Activated CD4-positive, CD25-positive, alpha-beta regulatory T cell (primary cell): Measurements from ENCODE around the gene NEURL1B.
A peak's percentile ranks its signal among the peaks of the same experiment; 100 is the strongest.
"Not testable (repeated sequence)": the region's sequence is repeated elsewhere in the genome, so short reads cannot be mapped to it uniquely, and the experiment has no call there.

Source experiments
- DNase-seq, 4 experiments: peaks; one replicate each; lab custom pipeline; 2025; lab: John Stamatoyannopoulos, UW

Gene NEURL1B

DNA sequence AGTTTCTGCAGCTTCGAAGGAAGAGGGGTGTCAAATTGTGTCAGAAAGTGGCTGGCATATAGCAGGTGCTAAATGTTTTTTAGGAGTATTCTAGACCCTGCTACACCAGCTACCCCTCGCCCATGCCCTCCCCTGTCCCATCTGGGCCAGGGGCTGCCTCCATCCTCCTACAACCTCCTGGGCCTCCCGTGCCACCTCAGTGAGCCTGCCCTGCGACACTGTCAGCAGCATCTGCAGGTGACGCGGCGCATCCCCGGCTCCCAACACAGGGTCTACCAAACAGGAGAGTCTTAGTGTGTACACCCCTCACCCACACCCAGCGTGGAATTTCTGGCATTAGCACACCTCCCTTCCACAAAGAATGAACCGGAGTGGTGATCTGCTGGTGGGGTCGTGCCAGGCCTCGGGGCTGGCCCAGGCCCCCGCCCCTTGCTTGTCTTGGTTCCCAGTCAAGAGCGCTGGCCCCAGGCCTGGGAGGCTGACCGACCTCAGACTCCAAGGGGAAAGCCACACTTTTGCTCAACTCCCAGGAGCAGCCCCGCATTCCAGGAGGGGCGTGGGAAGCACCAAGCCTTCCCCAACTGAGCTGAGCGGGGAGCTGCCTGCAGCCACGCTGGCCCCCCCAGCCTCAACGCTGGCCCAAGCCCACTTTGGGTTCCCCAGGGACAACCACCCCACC, 55.2 kb downstream of the NEURL1B start:
- DNase-seq: no peak

DNA sequence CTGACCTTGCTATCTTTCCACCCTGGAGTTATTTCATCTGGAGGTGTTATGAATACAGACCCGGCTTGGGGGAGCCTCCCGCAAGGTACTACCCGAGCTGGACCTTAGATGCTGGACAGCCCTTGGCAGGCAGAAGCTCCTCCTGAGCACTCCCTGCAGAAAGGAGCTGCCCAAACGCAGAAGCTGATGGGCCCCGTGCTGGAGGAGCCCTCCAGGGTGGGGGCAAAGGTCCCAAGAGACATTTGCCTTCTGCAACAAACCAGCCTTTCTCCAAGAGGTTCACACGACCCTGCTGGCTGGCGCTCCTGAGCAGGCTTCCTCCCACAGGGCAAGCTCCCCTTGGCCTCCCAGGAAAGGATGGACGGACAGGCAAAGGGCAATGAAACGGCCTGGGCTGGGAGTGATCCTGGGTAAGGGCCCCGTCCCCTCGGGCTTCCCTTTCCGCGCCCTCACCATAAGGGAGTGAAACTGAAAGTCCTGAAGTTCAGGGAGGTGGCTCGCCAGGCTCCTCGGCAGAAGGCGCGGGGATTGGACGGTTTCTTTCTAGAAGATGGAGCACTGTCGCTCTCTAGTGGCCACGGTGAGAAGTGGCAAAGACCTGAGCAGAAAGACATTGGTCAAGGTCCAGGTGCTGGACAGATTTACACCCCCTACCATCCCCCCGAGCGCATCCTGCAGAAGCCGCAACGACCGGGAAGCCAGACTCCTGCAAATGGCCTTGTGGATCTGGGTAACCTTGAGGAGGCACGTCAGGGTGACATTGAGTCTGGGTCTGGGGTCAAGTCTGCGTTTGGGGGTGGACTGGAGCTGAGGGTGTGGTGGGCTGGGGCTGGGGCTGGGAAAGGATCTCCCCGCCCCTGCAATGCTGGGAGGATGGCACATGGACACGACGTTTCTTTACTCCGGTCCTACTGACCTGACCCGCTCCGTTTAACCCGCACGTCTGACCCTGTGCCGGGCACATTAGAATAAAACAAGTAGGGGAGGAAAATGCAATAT, 56.4 kb downstream of the NEURL1B start:
- DNase-seq: peak; percentile 63 to 71 (median 68)

DNA sequence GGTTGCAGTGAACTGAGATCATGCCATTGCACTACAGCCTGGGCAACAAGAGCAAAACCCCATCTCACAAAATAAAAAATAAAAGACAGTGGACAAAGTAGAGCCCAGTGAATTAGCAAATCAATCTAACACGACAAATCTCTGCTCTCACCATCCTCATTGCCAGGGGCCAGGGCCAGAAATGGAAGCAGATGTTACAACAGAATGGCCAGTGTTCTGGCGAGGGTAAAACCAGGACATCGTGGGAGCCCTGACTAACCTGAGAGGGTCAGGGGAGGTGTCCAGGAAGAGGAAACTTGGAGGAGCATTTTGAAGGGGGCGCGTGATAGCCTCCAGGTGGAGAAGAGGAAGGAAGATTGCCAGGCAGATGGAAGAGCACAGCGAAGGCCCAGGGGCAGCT, 58.4 kb downstream of the NEURL1B start:
- DNase-seq: no peak

DNA sequence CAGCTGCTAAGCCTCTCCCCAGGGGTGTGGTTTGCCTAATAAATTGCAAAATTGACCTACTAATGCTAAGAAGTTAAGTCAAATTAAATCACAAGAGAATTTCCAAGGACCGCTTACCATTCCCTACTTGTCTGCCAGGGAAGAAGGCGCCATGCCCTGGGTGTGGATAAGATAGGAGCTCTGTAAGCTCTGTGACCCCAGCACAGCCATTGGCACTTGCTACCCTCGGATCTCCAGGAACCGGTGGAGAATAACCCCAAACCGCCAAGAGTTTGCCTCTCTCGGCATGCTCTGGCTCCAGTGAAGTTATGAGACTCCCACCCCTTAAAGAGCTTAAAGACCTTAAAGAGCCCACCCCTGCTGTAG, 58.9 kb downstream of the NEURL1B start:
- DNase-seq: no peak

DNA sequence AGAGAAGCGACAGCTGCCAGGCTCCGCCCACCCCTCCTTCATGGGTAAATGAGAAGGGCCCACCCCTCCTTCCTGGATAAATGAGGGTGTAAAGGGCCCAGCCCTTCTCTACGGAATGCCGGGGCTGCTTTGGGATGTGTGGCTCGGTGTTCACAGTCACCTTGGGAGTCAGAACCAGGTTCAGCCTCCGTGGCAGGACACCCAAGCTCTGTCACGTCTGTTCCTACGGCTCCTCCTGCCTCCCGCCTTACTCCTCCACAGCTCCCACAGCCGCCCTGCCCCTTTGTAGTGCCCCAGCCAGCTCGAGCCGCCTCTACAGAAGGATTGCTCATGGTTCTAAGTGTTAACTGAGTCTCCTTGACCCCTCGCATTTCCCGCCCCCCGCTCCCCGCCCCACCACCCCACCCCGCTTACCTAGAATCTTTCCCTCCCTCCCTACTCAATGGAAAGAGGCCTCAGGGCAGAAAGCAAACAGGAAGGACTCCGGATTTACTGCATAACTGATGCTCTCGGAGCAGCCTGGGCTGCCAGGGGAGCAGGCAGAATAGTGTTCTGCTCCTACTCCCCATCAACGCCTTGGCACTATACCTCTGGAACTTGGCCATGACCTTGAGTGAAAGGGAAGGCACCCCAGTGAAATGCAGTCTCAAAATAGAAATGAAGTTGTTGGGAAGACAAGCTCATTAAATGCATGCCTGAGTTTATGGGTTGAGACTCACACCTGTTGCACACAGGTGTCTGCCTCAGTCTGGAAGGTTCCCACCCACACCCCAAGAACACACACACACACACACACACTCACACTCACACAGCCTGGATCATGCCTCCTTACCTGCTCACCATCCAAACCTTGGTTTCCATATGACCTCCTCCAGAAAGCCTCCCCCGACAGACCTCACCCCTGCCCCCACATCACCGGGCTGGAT, 59.6 kb downstream of the NEURL1B start:
- DNase-seq: no peak

DNA sequence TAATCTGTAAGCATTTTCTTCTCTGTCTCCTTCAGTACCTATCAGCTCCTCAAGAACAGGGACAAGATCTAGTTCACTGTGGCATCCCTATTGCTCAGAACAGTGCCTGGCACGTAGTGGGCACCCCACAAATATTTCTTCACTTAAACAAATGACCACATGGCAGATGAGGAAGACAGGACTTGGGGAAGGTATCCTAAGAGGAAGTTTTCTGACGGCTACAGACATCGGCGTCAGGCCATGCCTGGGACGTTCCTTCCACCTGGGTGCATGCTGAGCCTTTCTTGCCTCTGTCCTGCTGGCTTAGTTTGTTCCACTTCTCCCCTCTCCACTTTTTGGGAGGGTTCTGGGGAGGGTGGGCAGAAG, 60.2 kb downstream of the NEURL1B start:
- no peak for DNase-seq

DNA sequence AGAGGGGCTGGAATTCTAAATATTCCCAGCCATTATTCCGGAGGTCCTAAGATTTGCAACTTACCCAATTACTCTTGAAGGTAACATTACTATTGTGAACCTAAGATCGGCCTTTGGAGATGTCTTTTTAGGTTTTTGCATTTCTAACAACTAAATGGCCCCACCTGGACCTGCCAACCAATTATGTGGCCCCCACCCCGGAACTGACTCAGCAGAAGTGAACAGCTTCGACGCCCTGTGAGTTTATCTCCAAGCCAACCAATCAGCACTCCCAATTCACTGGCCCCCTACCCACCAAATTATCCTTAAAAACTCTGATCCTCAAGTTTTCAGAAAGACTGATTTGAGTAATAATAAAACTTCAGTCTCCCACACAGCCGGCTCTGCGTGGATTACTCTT, 62.9 kb downstream of the NEURL1B start:
- DNase-seq: no peak

DNA sequence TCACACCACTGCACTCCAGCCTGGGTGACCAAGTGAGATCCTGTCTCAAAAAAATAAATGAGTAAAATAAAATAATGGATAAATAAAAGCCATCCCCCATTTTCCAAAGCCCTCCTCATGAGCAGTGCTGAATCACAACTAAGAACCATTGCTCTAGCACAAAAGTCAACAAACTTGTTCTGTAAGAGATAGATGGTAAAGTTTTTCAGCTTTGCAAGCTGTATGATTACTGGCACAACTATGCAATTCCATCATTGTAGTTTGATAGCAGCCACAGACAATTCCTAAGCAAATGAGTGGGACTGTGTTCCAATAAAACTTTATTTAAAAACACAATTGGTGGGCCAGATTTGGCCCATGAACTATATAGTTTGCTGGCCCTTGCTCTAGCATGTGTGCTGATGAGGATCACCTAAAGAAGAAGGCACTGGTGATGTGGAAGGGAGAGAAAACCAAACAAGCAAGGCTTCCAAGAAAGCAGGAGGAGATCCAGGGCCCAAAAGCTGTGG, 64.6 kb downstream of the NEURL1B start:
- DNase-seq: no peak

DNA sequence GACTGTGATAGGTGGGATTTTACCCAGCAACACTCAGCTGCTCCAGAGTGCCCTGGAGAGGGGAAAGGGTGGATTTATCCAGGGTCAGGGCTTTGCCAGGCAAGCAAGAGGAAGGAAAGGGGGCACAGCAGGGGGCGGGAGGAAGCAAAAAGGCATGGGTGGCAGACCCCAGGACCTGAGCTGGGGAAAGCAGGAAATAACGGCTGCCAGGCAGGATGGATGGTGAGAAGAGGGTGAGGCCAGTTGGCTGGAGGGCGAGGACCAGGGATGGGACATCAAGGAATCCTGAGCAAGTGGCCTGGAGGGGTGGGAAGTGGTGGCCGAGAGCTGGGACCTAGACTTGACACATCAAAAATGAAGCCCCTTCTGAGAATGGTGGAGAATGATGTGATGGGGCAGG, 65.7 kb downstream of the NEURL1B start:
- DNase-seq: no peak

DNA sequence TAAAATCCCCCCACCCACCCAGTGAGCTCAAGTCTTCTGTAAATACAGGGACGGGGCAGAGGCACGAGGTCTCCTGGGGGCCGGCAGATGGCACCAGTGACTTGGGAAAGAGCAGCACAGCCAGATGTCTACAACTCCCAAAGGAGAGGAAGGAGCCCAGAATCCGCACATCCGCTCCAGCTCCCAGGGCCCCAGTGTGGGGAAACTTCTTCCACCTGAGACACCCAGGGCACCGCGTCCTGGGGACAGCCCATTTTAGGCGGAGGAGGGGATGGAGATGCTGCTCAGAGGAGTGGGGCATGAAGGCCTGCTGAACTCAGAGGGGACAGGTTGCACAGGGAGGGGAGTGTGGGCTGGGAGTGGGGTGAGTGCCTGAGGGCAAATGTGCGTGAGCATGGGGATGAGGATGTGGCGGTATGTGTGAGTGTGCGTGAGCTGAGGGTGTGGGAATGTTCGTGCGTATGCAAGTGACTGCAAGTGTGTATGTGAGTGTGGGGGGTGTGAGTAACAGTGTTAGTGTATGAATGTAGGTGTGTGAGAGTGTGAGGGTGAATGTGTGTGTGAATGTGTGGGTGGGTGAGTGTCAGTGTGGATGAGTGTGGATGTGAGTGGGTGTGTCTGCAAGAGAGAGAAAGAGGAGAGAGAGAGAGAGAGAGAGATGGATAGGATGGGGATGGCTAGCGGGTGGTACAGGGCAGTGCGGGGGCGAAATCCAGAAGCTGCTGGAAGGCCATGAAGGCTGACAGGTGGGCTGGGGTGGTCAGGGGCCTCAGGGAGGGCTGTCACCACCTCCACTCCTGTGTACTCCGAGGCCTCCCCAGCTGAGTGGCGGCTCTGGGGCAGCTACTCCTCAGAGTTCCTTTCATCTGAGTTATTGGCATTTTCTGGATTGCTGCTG, 66.5 kb downstream of the NEURL1B start:
- DNase-seq: no peak

DNA sequence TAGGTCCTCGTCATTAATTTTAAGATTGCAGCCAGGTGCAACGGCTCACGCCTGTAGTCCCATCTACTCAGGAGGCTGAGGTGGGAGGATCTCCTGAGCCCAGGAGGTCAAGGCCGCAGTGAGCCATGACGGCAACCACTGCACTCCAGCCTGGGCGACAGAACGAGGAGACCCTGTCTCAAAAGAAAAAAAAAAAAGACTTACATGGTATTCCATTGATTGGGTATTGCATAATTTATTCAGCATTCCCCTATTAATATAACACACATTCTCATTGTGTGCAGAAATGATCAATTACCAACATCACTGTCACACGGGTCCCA, 67.1 kb downstream of the NEURL1B start:
- no peak for DNase-seq

DNA sequence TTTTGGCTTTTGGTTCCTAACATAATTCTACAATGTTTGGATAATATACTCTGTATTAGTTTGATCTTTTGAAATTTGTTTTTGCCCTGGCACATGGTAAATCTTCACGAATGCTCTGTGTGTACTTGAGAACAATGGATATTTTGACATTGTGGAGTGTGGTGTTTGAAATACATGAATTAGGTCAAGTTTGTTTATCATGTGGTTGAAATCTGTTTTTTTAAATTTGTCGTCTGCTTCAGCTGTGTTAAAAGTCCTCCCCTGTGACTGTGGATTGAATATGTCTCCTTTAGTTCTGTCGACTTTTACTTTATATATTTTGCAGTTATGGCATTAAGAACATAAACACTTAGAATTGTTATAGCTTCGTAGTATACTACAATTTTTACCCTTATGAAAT, 69.6 kb downstream of the NEURL1B start:
- no peak for DNase-seq

DNA sequence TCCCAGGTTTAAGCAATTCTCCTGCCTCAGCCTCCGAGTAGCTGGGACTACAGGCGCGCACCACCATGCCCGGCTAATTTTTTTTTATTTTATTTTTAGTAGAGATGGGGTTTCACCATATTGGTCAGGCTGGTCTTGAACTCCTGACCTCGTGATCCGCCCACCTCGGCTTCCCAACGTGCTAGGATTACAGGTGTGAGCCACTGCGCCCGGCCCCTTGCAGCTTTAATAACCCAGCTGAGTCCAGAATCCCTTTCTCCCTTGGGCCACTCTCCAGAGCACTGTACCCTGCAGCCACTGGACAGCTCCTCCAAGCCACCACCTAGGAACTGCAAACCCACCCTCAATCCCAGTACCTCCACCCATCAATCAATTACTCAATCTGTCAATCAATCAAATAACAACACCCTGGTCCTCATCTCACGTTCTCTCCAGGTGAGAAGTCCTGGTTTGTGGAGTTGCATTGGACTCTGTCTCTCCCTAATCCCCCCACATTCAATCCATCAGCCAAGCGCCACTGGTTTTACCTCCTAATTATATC, 70.3 kb downstream of the NEURL1B start:
- not testable (repeated sequence) for DNase-seq

DNA sequence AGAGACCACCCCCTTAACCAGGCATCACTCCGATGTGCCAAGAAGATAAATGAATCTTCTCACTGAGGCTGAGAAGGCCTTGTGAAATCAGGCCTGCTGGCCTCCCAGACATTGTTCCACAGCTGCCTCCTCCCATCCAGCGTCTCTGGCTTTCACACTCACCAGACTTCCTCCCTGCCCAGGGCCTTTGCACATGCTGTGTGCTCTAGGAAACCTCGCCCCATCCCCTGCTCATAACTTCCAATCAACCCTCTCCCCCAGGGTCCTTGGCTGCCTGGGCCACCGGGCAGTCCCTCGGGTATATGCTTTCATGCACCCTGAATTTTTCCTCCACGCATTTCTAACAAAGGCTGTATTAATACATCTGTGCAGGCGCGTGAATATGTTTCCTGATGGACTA, 71.5 kb downstream of the NEURL1B start:
- DNase-seq: no peak

DNA sequence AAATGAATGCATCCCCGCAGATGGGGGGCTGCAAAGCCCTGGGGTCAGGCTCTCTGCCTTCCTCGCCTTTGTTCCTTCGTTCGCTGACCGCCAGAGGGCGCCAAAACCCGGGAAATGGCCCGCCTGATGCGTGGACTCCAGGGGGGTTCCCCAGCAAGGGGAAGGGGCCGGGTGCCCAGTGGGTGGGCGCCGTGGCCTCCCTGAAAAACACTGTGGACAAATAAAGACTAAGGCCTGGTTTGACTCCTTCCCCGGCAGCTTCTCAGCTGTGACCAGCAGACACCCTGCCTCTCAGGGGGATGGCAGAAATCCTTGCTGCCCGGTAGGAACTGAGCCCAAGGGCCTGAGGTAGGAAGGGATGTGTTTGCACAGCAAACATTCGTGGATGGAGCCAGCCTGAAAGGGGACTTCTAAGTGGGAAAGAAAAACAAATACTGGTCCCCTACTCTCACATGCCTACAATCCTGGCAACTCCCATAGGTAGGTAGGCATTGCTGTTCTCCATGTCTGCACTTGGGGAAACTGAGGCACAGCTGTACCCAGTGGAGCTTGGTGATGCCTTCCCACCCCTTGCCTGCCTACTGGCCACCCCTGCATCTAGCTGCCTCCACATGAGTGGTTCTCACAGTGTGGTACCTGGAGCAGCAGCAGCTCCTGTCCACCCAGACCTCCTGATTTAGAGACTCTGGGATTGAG, 72.2 kb downstream of the NEURL1B start:
- DNase-seq: peak; percentile 41 to 70 (median 60)

DNA sequence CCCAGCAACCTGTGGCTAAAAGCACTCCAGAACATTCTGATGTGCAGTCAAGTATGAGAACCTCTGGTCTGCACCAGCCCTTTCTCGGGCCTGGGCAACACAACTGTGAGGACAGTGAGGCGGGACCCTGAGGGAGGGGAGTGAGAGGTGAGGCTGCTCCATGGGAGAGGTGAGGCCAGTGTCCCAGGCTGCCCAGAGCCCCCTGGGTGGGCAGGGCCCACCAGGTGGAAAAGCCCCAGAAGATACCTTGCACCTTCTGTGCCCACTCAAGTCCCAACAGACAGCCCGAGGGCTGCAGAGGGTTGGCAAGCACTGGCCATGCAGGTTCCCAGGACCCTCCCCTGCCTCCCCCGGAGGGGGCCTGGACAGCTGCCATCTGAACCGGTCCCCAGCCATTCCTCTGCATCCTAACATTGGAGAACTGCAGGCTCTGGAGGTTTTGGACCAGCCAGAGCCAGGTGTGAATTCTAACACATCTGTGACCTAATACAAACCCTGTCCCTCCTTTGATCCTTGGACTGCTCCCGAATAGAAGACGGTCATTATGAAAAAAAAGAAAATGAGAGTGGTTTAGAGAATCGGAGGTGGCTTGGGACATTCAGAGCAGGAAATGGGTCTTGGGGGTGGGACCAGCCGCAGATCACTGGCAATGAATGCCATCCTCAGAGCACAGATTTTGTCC, 72.9 kb downstream of the NEURL1B start:
- DNase-seq: no peak

DNA sequence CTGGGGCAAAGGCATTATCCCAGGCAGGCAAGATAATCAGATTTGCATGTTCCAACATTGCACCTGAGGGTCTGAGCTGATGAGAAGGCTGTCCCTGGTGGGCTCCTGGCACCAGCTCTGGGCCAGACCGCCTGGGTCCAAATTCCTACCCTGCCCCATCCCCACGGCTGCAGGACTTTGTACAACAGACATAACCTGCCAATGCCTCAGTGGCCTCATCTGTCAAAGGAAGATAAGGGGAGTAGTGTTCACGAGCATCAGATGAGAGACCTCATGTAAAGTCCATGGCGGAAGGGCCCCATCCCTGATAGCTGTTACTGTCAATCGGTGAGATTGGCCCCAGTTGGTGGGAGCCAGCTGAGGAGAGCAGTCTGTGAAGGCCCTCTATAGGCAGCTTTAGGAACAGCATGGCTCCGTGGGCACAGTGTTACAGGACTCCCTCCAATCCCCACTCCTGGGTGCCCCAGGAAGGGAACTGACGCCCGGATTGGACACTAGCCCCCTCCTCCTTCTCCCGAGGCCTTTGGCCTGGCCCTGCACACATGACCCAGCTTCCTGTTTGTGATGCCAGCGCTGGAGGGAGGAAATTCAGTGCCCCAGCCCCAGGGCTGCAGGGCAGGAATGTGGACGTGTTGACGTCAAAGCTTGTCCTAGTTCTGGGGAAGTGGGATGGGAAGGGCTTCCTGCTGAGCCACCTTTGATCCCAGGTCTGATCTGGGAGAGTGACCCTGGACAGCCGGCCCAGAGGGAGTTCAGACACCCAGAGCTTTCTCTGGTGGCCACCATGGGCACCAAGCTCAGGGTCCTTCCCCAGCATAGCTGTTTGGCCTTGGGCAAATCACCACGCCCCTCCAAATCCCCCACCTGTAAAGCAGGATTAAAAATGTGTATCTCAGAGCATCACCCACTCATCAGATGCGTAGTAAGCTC, 73.7 kb downstream of the NEURL1B start:
- DNase-seq: peak; percentile 20 to 33 (median 26)

DNA sequence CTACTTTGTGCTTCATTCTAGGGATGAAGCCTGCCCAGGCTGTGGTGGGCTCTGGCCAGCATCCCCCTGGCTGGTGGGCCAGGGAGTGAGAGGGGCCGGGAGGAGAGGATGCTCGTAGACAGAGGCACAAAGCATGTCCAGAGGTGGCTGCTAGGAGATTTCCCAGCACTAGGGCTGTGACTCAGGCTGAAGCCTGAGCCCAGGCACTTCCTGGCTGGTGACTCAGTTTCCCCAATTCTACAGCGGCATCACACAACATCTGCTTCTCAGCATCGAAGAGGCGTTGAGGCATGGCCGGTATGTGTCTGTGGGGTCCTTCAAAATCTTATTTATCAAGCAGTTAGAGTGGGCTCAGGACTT, 74.3 kb downstream of the NEURL1B start:
- DNase-seq: no peak
